Suprapubic skin (tissue), 4 donors: ENCODE data around the gene BUB1B. TPM values are rescaled to one million over a fixed set of nuclear protein-coding genes. Genes with fewer than 3 reads are reported as not detected.

Experiments used
- DNase-seq, 2 donors: peaks; one replicate each; pipeline ENCODE4 v3.0.0-alpha.2; 2019; ENCODE audit warnings: low spot score in 2 of 2
- H3K27ac ChIP-seq: fragments of 200-600 bp; sonication (generic); one replicate; pipeline ENCODE4 v1.5.1; 2019
- H3K27me3 ChIP-seq: fragments of 200-600 bp; sonication (generic); one replicate; pipeline ENCODE4 v1.5.1; 2019
- H3K36me3 ChIP-seq: fragments of 200-600 bp; sonication (generic); one replicate; pipeline ENCODE4 v1.5.1; 2019
- H3K4me1 ChIP-seq: fragments of 200-600 bp; sonication (generic); one replicate; pipeline ENCODE4 v1.5.1; 2019
- H3K4me3 ChIP-seq: fragments of 200-600 bp; sonication (generic); one replicate; pipeline ENCODE4 v1.5.1; 2019; ENCODE audit warnings: mild to moderate bottlenecking
- H3K9me3 ChIP-seq: fragments of 200-600 bp; sonication (generic); one replicate; pipeline ENCODE4 v1.5.1; 2019
- CTCF ChIP-seq, 2 donors: fragments of 200-600 bp in 1 of 2; fragments of 450-650 bp in 1 of 2; sonication (generic) in 1 of 2; IDR thresholded peaks; one replicate each; pipeline ENCODE4 v1.5.1; 2016 to 2019; ENCODE audit warnings: antibody characterized with exemption in 2 of 2, mild to moderate bottlenecking in 1 of 2, moderate library complexity in 1 of 2
- EP300 ChIP-seq: sonication (generic); formaldehyde crosslinking; IDR thresholded peaks from one replicate; pipeline ENCODE4 v1.6.1; 2017; ENCODE audit warnings: antibody characterized with exemption
- POLR2A ChIP-seq, 2 donors: fragments of 450-650 bp; IDR thresholded peaks; one replicate each; pipeline ENCODE4 v1.6.1; 2017; ENCODE audit warnings: antibody characterized with exemption in 2 of 2, mild to moderate bottlenecking in 2 of 2, moderate library complexity in 2 of 2
- POLR2AphosphoS5 ChIP-seq, 3 donors: sonication (generic); formaldehyde crosslinking; IDR thresholded peaks; one replicate each; pipeline ENCODE4 v1.6.1; 2017; ENCODE audit warnings: antibody characterized with exemption in 3 of 3
- WGBS: methylation state at CpG from one replicate; pipeline ENCODE4 v1.1.5; 2018; 5-methylcytosine and 5-hydroxymethylcytosine counted together
- total RNA-seq, 4 donors: library from RNA; depleted of rRNA; stranded (reverse); fragments of >200 nt; gene quantifications; one replicate each; pipeline ENCODE4 v1.1.0, GENCODE V29; 2016

Gene BUB1B
- total RNA-seq, 4 donors from 2014 or later, result 1.8 to 12.2 (median 8.8) TPM

- no peaks in the 10 kb centered on the region for H3K9me3 ChIP-seq
- H3K27me3 ChIP-seq, result no peaks in the 10 kb centered on the region
- H3K27ac ChIP-seq, result no peak overlapping the region
- H3K4me1 ChIP-seq, result peaks cover 13% of the 10 kb centered on the region
- H3K4me3 ChIP-seq, result no peak overlapping the region
- no peak for DNase-seq
- 43% methylated on average over 5 of the region's 5 CpGs for WGBS
- H3K36me3 ChIP-seq, result no peaks in the 10 kb centered on the region
- TF ChIP-seq EP300, result no peak
- TF ChIP-seq POLR2AphosphoS5 (IDR thresholded peaks at IDR 0.05), result peak in 2 of 3 donors; percentile 32 to 49
These were observed 5.5 kb upstream of the BUB1B start for GRCh38 chr15:40155270-40155910.

GRCh38 chr15:40157778-40158447, 3.0 kb upstream of the BUB1B start:
- H3K9me3 ChIP-seq, result no peaks in the 10 kb centered on the region
- H3K27ac ChIP-seq, result no peak overlapping the region
- no peaks in the 10 kb centered on the region for H3K36me3 ChIP-seq
- TF ChIP-seq EP300 (no peak), POLR2A (IDR thresholded peaks at IDR 0.05) (no peak), POLR2AphosphoS5 (IDR thresholded peaks at IDR 0.05) (no peak), CTCF (IDR thresholded peaks at IDR 0.05) (no peak)
- H3K27me3 ChIP-seq, result no peaks in the 10 kb centered on the region
- no peak for DNase-seq
- WGBS, result 93% methylated on average over 5 of the region's 7 CpGs
- H3K4me1 ChIP-seq, result peaks cover 19% of the 10 kb centered on the region
- no peak overlapping the region for H3K4me3 ChIP-seq

- 93% methylated on average over 3 of the region's 3 CpGs for WGBS
- Histone ChIP-seq H3K9me3 (no peaks in the 10 kb centered on the region), H3K27me3 (no peaks in the 10 kb centered on the region), H3K4me3 (no peak overlapping the region), H3K27ac (no peak overlapping the region), H3K36me3 (no peaks in the 10 kb centered on the region), H3K4me1 (peaks cover 19% of the 10 kb centered on the region)
- DNase-seq, result no peak
- TF ChIP-seq EP300 (no peak), POLR2AphosphoS5 (IDR thresholded peaks at IDR 0.05) (no peak), CTCF (IDR thresholded peaks at IDR 0.05) (no peak), POLR2A (IDR thresholded peaks at IDR 0.05) (no peak)
These were observed 848 bp upstream of the BUB1B start for GRCh38 chr15:40160021-40160420.

GRCh38 chr15:40161693-40162391, 973 bp downstream of the BUB1B start:
- no peak for DNase-seq
- peak overlapping the region; percentile 79 for H3K4me3 ChIP-seq
- H3K27ac ChIP-seq, result no peak overlapping the region
- TF ChIP-seq POLR2A (IDR thresholded peaks at IDR 0.05), result no peak
- no peak for TF ChIP-seq CTCF (IDR thresholded peaks at IDR 0.05)
- no peak for TF ChIP-seq POLR2AphosphoS5 (IDR thresholded peaks at IDR 0.05)
- TF ChIP-seq EP300, result no peak
- WGBS, result 16% methylated on average over 2 of the region's 2 CpGs
- no peaks in the 10 kb centered on the region for H3K27me3 ChIP-seq
- H3K9me3 ChIP-seq, result no peaks in the 10 kb centered on the region
- no peaks in the 10 kb centered on the region for H3K36me3 ChIP-seq
- peaks cover 7% of the 10 kb centered on the region for H3K4me1 ChIP-seq

- Histone ChIP-seq H3K27ac (no peak overlapping the region), H3K27me3 (no peaks in the 10 kb centered on the region), H3K4me3 (no peak overlapping the region), H3K36me3 (no peaks in the 10 kb centered on the region), H3K4me1 (peaks cover 7% of the 10 kb centered on the region), H3K9me3 (no peaks in the 10 kb centered on the region)
- TF ChIP-seq POLR2AphosphoS5 (IDR thresholded peaks at IDR 0.05) (no peak), POLR2A (IDR thresholded peaks at IDR 0.05) (no peak), CTCF (IDR thresholded peaks at IDR 0.05) (no peak)
- DNase-seq, result no peak
- WGBS, result 87% methylated on average over 2 of the region's 2 CpGs
These were observed 1.7 kb downstream of the BUB1B start for GRCh38 chr15:40162552-40162951.
